Measurements from ENCODE around the gene MGMT. TPM values are rescaled to one million over a fixed set of nuclear protein-coding genes. Genes with fewer than 3 reads are reported as not detected.

Gene MGMT
- total and polyA plus RNA-seq, 3 donors from 2014 or later: 32.8 to 40.7 (median 37.9) TPM

GRCh38 chr10:129764901-129765663 is 298.0 kb downstream of the MGMT start:
- 84 to 96% methylated on average over 8 to 13 of the region's 13 CpGs for WGBS, 2 donors
- intact Hi-C loops (cut with DNase I; ENCODE audit: low total_unique reads): no loop called here
- H3K9me3 ChIP-seq: no peaks in the 10 kb centered on the region
- no peak overlapping the region for H3K27ac ChIP-seq
- TF ChIP-seq POLR2A (IDR thresholded peaks at IDR 0.05) (no peak), CTCF (IDR thresholded peaks at IDR 0.05) (no peak)
- DNase-seq: peak; percentile 2
- no peaks in the 10 kb centered on the region for H3K4me1 ChIP-seq
- H3K4me3 ChIP-seq: no peak overlapping the region
- H3K36me3 ChIP-seq (ENCODE audit: low read depth, missing control alignments): no peaks in the 10 kb centered on the region
- no peaks in the 10 kb centered on the region for H3K27me3 ChIP-seq

GRCh38 chr10:129765664-129766550 is 298.9 kb downstream of the MGMT start:
- Histone ChIP-seq H3K4me3 (no peak overlapping the region), H3K27ac (no peak overlapping the region), H3K9me3 (no peaks in the 10 kb centered on the region), H3K4me1 (no peaks in the 10 kb centered on the region), H3K27me3 (no peaks in the 10 kb centered on the region), H3K36me3 (ENCODE audit: low read depth, missing control alignments) (no peaks in the 10 kb centered on the region)
- DNase-seq: peak; percentile 7
- TF ChIP-seq CTCF (IDR thresholded peaks at IDR 0.05) (no peak), POLR2A (IDR thresholded peaks at IDR 0.05) (no peak)
- intact Hi-C loops (cut with DNase I; ENCODE audit: low total_unique reads): no loop called here
- WGBS, 2 donors: 91 to 94% methylated on average over 24 to 25 of the region's 25 CpGs

- Histone ChIP-seq H3K9me3 (no peaks in the 10 kb centered on the region), H3K4me3 (no peak overlapping the region), H3K4me1 (no peaks in the 10 kb centered on the region), H3K36me3 (ENCODE audit: low read depth, missing control alignments) (no peaks in the 10 kb centered on the region), H3K27ac (no peak overlapping the region), H3K27me3 (no peaks in the 10 kb centered on the region)
- TF ChIP-seq POLR2A (IDR thresholded peaks at IDR 0.05): no peak
- TF ChIP-seq CTCF (IDR thresholded peaks at IDR 0.05): no peak
- 89 to 94% methylated on average over 20 to 25 of the region's 25 CpGs for WGBS, 2 donors
- intact Hi-C loops (cut with DNase I; ENCODE audit: low total_unique reads): no loop called here
- peak; percentile 11 for DNase-seq
Measured at GRCh38 chr10:129766611-129767550, 299.8 kb downstream of the MGMT start.

- no peaks in the 10 kb centered on the region for H3K36me3 ChIP-seq (ENCODE audit: low read depth, missing control alignments)
- intact Hi-C loops (cut with DNase I; ENCODE audit: low total_unique reads): no loop called here
- H3K27me3 ChIP-seq: no peaks in the 10 kb centered on the region
- 96 to 97% methylated on average over 8 to 10 of the region's 10 CpGs for WGBS, 2 donors
- H3K4me3 ChIP-seq: no peak overlapping the region
- TF ChIP-seq POLR2A (IDR thresholded peaks at IDR 0.05) (no peak), CTCF (IDR thresholded peaks at IDR 0.05) (no peak)
- H3K27ac ChIP-seq: no peak overlapping the region
- peak; percentile 9 for DNase-seq
- H3K9me3 ChIP-seq: no peaks in the 10 kb centered on the region
- no peaks in the 10 kb centered on the region for H3K4me1 ChIP-seq
Measured at GRCh38 chr10:129767751-129768150, 300.7 kb downstream of the MGMT start.

All from testis (tissue), 3 donors.